ENCODE measurements around the gene ACSM2A.
"Not testable (repeated sequence)": the region's sequence is repeated elsewhere in the genome, so short reads cannot be mapped to it uniquely, and the experiment has no call there.

GRCh38 chr16:20477188-20477744 is 25.9 kb downstream of the ACSM2A start:
- not testable (repeated sequence) for TF ChIP-seq POLR2A, CTCF (IDR thresholded peaks at IDR 0.05)

Data from uterus (tissue), 2 donors.